Activated CD8-positive, alpha-beta memory T cell treated with anti-CD3 and anti-CD28 coated beads, Interleukin-2, amount 50 U/mL, for 1 hour (primary cell): ENCODE measurements around the gene IQUB.
"Not testable (repeated sequence)": the region's sequence is repeated elsewhere in the genome, so short reads cannot be mapped to it uniquely, and the experiment has no call there.

Source experiments
- DNase-seq: peaks from one replicate; pipeline ENCODE4 v3.0.0-alpha.2; 2020; ENCODE audit errors: extremely low read depth

The IQUB gene

GRCh38 chr7:123492485-123492884 is 41.9 kb downstream of the IQUB start:
- no peak for DNase-seq

GRCh38 chr7:123485721-123486120 is 48.7 kb downstream of the IQUB start:
- DNase-seq: no peak

- DNase-seq: no peak
Observed at GRCh38 chr7:123485187-123485586, 49.2 kb downstream of the IQUB start.

GRCh38 chr7:123484199-123484598 is 50.2 kb downstream of the IQUB start:
- no peak for DNase-seq

- DNase-seq: no peak
Observed at GRCh38 chr7:123480107-123480506, 54.3 kb downstream of the IQUB start.

GRCh38 chr7:123478056-123478455 is 56.3 kb downstream of the IQUB start:
- not testable (repeated sequence) for DNase-seq

- no peak for DNase-seq
Observed at GRCh38 chr7:123472750-123473445, 61.5 kb downstream of the IQUB start.

GRCh38 chr7:123472327-123472726 is 62.1 kb downstream of the IQUB start:
- DNase-seq: no peak

GRCh38 chr7:123468303-123468702 is 66.1 kb downstream of the IQUB start:
- no peak for DNase-seq

GRCh38 chr7:123463890-123464289 is 70.5 kb downstream of the IQUB start:
- DNase-seq: no peak

GRCh38 chr7:123460616-123461015 is 73.8 kb downstream of the IQUB start:
- DNase-seq: no peak

GRCh38 chr7:123455965-123456470 is 78.4 kb downstream of the IQUB start:
- no peak for DNase-seq

GRCh38 chr7:123440101-123440548 is 94.3 kb downstream of the IQUB start:
- DNase-seq: no peak

- DNase-seq: no peak
Observed at GRCh38 chr7:123439191-123439590, 95.2 kb downstream of the IQUB start.

- DNase-seq: no peak
Observed at GRCh38 chr7:123437447-123437995, 96.9 kb downstream of the IQUB start.

GRCh38 chr7:123435080-123435700 is 99.2 kb downstream of the IQUB start:
- DNase-seq: no peak

- no peak for DNase-seq
Observed at GRCh38 chr7:123433665-123434064, 100.7 kb downstream of the IQUB start.

- no peak for DNase-seq
Observed at GRCh38 chr7:123432601-123433000, 101.8 kb downstream of the IQUB start.

- DNase-seq: no peak
Observed at GRCh38 chr7:123431075-123431614, 103.2 kb downstream of the IQUB start.

- no peak for DNase-seq
Observed at GRCh38 chr7:123425246-123425645, 109.1 kb downstream of the IQUB start.

GRCh38 chr7:123424463-123424862 is 109.9 kb downstream of the IQUB start:
- no peak for DNase-seq

- no peak for DNase-seq
Observed at GRCh38 chr7:123423622-123424021, 110.8 kb downstream of the IQUB start.

GRCh38 chr7:123417580-123417979 is 116.8 kb downstream of the IQUB start:
- DNase-seq: no peak
